Progenitor cell of endocrine pancreas (in vitro differentiated cells): ENCODE results near the gene MYBBP1A. TPM values are rescaled to one million over a fixed set of nuclear protein-coding genes. Genes with fewer than 3 reads are reported as not detected.

Experiments used
- DNase-seq: peaks from one replicate; pipeline ENCODE4 v3.0.0; 2021; ENCODE audit warnings: low spot score; ENCODE audit not compliant: unreplicated experiment
- H3K27ac Mint-ChIP-seq: 2 replicates; pipeline ENCODE4 v1.8.0; 2021; ENCODE audit warnings: mild to moderate bottlenecking, moderate library complexity, mixed read lengths
- H3K27me3 Mint-ChIP-seq: 2 replicates; pipeline ENCODE4 v1.8.0; 2021; ENCODE audit warnings: mixed read lengths
- H3K36me3 Mint-ChIP-seq: 2 replicates; pipeline ENCODE4 v1.8.0; 2022; ENCODE audit warnings: mixed read lengths; ENCODE audit not compliant: insufficient read depth
- H3K4me1 Mint-ChIP-seq: 2 replicates; pipeline ENCODE4 v1.8.0; 2021; ENCODE audit warnings: low read depth, mixed read lengths
- H3K4me3 Mint-ChIP-seq: 2 replicates; pipeline ENCODE4 v1.8.0; 2021; ENCODE audit warnings: low read depth, mild to moderate bottlenecking, moderate library complexity, mixed read lengths
- H3K9me3 Mint-ChIP-seq: 2 replicates; pipeline ENCODE4 v1.8.0; 2021; ENCODE audit warnings: low read depth, mixed read lengths
- CTCF ChIP-seq: fragments of 200-600 bp; sonication (generic); IDR thresholded peaks from one replicate; pipeline ENCODE4 v1.5.0; 2021; ENCODE audit warnings: antibody characterized with exemption, mild to moderate bottlenecking; ENCODE audit not compliant: unreplicated experiment
- total RNA-seq: library from RNA; stranded (reverse); gene quantifications from 2 replicates; pipeline ENCODE4 v1.2.1, GENCODE V29; 2021

The MYBBP1A gene
- total RNA-seq, 1 donor from 2014 or later = 55.2 TPM

- DNase-seq = no peak
- Mint-ChIP-seq H3K4me1 (peaks cover 18% of the 10 kb centered on the region), H3K27ac (no peak overlapping the region), H3K27me3 (peaks cover 50% of the 10 kb centered on the region), H3K36me3 (no peaks in the 10 kb centered on the region), H3K4me3 (peak overlapping the region; percentile 7), H3K9me3 (no peaks in the 10 kb centered on the region)
- TF ChIP-seq CTCF = no peak
Measured at GRCh38 chr17:4497101-4497824, 57.9 kb downstream of the MYBBP1A start.

GRCh38 chr17:4492721-4493561 lies 62.2 kb downstream of the MYBBP1A start:
- no peak for TF ChIP-seq CTCF
- DNase-seq = peak; percentile 83
- Mint-ChIP-seq H3K27ac (peak overlapping the region; percentile 77), H3K9me3 (no peaks in the 10 kb centered on the region), H3K36me3 (no peaks in the 10 kb centered on the region), H3K27me3 (peaks cover 22% of the 10 kb centered on the region), H3K4me1 (peaks cover 5% of the 10 kb centered on the region), H3K4me3 (no peak overlapping the region)

- no peak for TF ChIP-seq CTCF
- Mint-ChIP-seq H3K36me3 (no peaks in the 10 kb centered on the region), H3K9me3 (no peaks in the 10 kb centered on the region), H3K27ac (no peak overlapping the region), H3K27me3 (no peaks in the 10 kb centered on the region), H3K4me1 (peaks cover 5% of the 10 kb centered on the region), H3K4me3 (no peak overlapping the region)
- DNase-seq = no peak
Measured at GRCh38 chr17:4490637-4491061, 64.5 kb downstream of the MYBBP1A start.

GRCh38 chr17:4490109-4490591 lies 65.0 kb downstream of the MYBBP1A start:
- no peak for TF ChIP-seq CTCF
- Mint-ChIP-seq H3K4me1 (peaks cover 5% of the 10 kb centered on the region), H3K36me3 (no peaks in the 10 kb centered on the region), H3K9me3 (no peaks in the 10 kb centered on the region), H3K27ac (no peak overlapping the region), H3K4me3 (no peak overlapping the region), H3K27me3 (no peaks in the 10 kb centered on the region)
- DNase-seq = no peak

GRCh38 chr17:4488989-4489595 lies 66.1 kb downstream of the MYBBP1A start:
- no peak overlapping the region for H3K27ac Mint-ChIP-seq

More at GRCh38 chr17:4488989-4489595, 66.1 kb downstream of the MYBBP1A start:
- Mint-ChIP-seq H3K9me3 (no peaks in the 10 kb centered on the region), H3K27me3 (no peaks in the 10 kb centered on the region), H3K4me1 (peaks cover 5% of the 10 kb centered on the region), H3K36me3 (no peaks in the 10 kb centered on the region), H3K4me3 (no peak overlapping the region)
- DNase-seq = no peak
- no peak for TF ChIP-seq CTCF
